ENCODE results near the gene MSRB3. TPM values are rescaled to one million over a fixed set of nuclear protein-coding genes. Genes with fewer than 3 reads are reported as not detected.

MSRB3 gene
- total and polyA plus RNA-seq, 9 donors = 32.0 to 46.4 (median 41.0) TPM

- DNase-seq = peak; percentile 93
- no peaks in the 10 kb centered on the region for H3K27me3 ChIP-seq (ENCODE audit: control insufficient read depth, insufficient read depth, low read length)
- H3K9me3 ChIP-seq (replicated peaks; ENCODE audit: control insufficient read depth, low read depth, low read length) = no peaks in the 10 kb centered on the region
- H3K27ac ChIP-seq (ENCODE audit: low read length) = peak overlapping the region; percentile 63
- H3K36me3 ChIP-seq (ENCODE audit: control insufficient read depth, insufficient read depth, low read length) = peaks cover 7% of the 10 kb centered on the region
- H3K4me1 ChIP-seq (ENCODE audit: control insufficient read depth, insufficient read depth, low read length) = peaks cover 7% of the 10 kb centered on the region
- H3K4me3 ChIP-seq (ENCODE audit: low read length) = no peak overlapping the region
Measured at GRCh38 chr12:65334521-65334920, 56.0 kb downstream of the MSRB3 start.

- H3K9me3 ChIP-seq (replicated peaks; ENCODE audit: control insufficient read depth, low read depth, low read length) = no peaks in the 10 kb centered on the region
- H3K4me1 ChIP-seq (ENCODE audit: control insufficient read depth, insufficient read depth, low read length) = peaks cover 7% of the 10 kb centered on the region
- H3K36me3 ChIP-seq (ENCODE audit: control insufficient read depth, insufficient read depth, low read length) = peaks cover 7% of the 10 kb centered on the region
- peak overlapping the region; percentile 74 for H3K27ac ChIP-seq (ENCODE audit: low read length)
- WGBS (ENCODE audit: insufficient coverage) = no CpG with 5 or more reads among the region's 5 CpGs
- no peaks in the 10 kb centered on the region for H3K27me3 ChIP-seq (ENCODE audit: control insufficient read depth, insufficient read depth, low read length)
- no peak overlapping the region for H3K4me3 ChIP-seq (ENCODE audit: low read length)
- peak; percentile 93 for DNase-seq
Measured at GRCh38 chr12:65335021-65335714, 56.7 kb downstream of the MSRB3 start.

- WGBS (ENCODE audit: insufficient coverage) = no CpG with 5 or more reads among the region's 1 CpG
- Histone ChIP-seq H3K27me3 (ENCODE audit: control insufficient read depth, insufficient read depth, low read length) (no peaks in the 10 kb centered on the region), H3K36me3 (ENCODE audit: control insufficient read depth, insufficient read depth, low read length) (peaks cover 7% of the 10 kb centered on the region), H3K4me1 (ENCODE audit: control insufficient read depth, insufficient read depth, low read length) (peaks cover 5% of the 10 kb centered on the region), H3K9me3 (replicated peaks; ENCODE audit: control insufficient read depth, low read depth, low read length) (no peaks in the 10 kb centered on the region), H3K27ac (ENCODE audit: low read length) (peak overlapping the region; percentile 74), H3K4me3 (ENCODE audit: low read length) (no peak overlapping the region)
- peak; percentile 74 for DNase-seq
Measured at GRCh38 chr12:65335981-65336380, 57.5 kb downstream of the MSRB3 start.

- H3K36me3 ChIP-seq (ENCODE audit: control insufficient read depth, insufficient read depth, low read length) = no peaks in the 10 kb centered on the region
- H3K4me1 ChIP-seq (ENCODE audit: control insufficient read depth, insufficient read depth, low read length) = peaks cover 5% of the 10 kb centered on the region
- no peak overlapping the region for H3K4me3 ChIP-seq (ENCODE audit: low read length)
- H3K9me3 ChIP-seq (replicated peaks; ENCODE audit: control insufficient read depth, low read depth, low read length) = no peaks in the 10 kb centered on the region
- no CpG with 5 or more reads among the region's 1 CpG for WGBS (ENCODE audit: insufficient coverage)
- H3K27me3 ChIP-seq (ENCODE audit: control insufficient read depth, insufficient read depth, low read length) = no peaks in the 10 kb centered on the region
- no peak for DNase-seq
- H3K27ac ChIP-seq (ENCODE audit: low read length) = no peak overlapping the region
Measured at GRCh38 chr12:65339161-65339560, 60.7 kb downstream of the MSRB3 start.

GRCh38 chr12:65343230-65343629 lies 64.7 kb downstream of the MSRB3 start:
- Histone ChIP-seq H3K27me3 (ENCODE audit: control insufficient read depth, insufficient read depth, low read length) (no peaks in the 10 kb centered on the region), H3K4me3 (ENCODE audit: low read length) (no peak overlapping the region), H3K27ac (ENCODE audit: low read length) (no peak overlapping the region), H3K9me3 (replicated peaks; ENCODE audit: control insufficient read depth, low read depth, low read length) (peaks cover 2% of the 10 kb centered on the region), H3K4me1 (ENCODE audit: control insufficient read depth, insufficient read depth, low read length) (no peaks in the 10 kb centered on the region), H3K36me3 (ENCODE audit: control insufficient read depth, insufficient read depth, low read length) (no peaks in the 10 kb centered on the region)
- WGBS (ENCODE audit: insufficient coverage) = no CpG with 5 or more reads among the region's 3 CpGs
- no peak for DNase-seq

- Histone ChIP-seq H3K27me3 (ENCODE audit: control insufficient read depth, insufficient read depth, low read length) (no peaks in the 10 kb centered on the region), H3K4me3 (ENCODE audit: low read length) (no peak overlapping the region), H3K9me3 (replicated peaks; ENCODE audit: control insufficient read depth, low read depth, low read length) (peaks cover 2% of the 10 kb centered on the region), H3K4me1 (ENCODE audit: control insufficient read depth, insufficient read depth, low read length) (no peaks in the 10 kb centered on the region), H3K27ac (ENCODE audit: low read length) (no peak overlapping the region), H3K36me3 (ENCODE audit: control insufficient read depth, insufficient read depth, low read length) (no peaks in the 10 kb centered on the region)
- no peak for DNase-seq
- WGBS (ENCODE audit: insufficient coverage) = no CpG with 5 or more reads among the region's 1 CpG
Measured at GRCh38 chr12:65343801-65344200, 65.3 kb downstream of the MSRB3 start.

- no CpG with 5 or more reads among the region's 3 CpGs for WGBS (ENCODE audit: insufficient coverage)
- no peak for DNase-seq
- H3K4me3 ChIP-seq (ENCODE audit: low read length) = no peak overlapping the region
- no peaks in the 10 kb centered on the region for H3K27me3 ChIP-seq (ENCODE audit: control insufficient read depth, insufficient read depth, low read length)
- no peaks in the 10 kb centered on the region for H3K36me3 ChIP-seq (ENCODE audit: control insufficient read depth, insufficient read depth, low read length)
- H3K9me3 ChIP-seq (replicated peaks; ENCODE audit: control insufficient read depth, low read depth, low read length) = no peaks in the 10 kb centered on the region
- H3K4me1 ChIP-seq (ENCODE audit: control insufficient read depth, insufficient read depth, low read length) = no peaks in the 10 kb centered on the region
- H3K27ac ChIP-seq (ENCODE audit: low read length) = no peak overlapping the region
Measured at GRCh38 chr12:65355461-65355860, 77.0 kb downstream of the MSRB3 start.

GRCh38 chr12:65362234-65363031 lies 84.0 kb downstream of the MSRB3 start:
- no peaks in the 10 kb centered on the region for H3K4me1 ChIP-seq (ENCODE audit: control insufficient read depth, insufficient read depth, low read length)
- H3K9me3 ChIP-seq (replicated peaks; ENCODE audit: control insufficient read depth, low read depth, low read length) = no peaks in the 10 kb centered on the region
- H3K36me3 ChIP-seq (ENCODE audit: control insufficient read depth, insufficient read depth, low read length) = no peaks in the 10 kb centered on the region
- H3K4me3 ChIP-seq (ENCODE audit: low read length) = no peak overlapping the region
- no peak overlapping the region for H3K27ac ChIP-seq (ENCODE audit: low read length)
- 28% methylated on average over 2 of the region's 4 CpGs for WGBS (ENCODE audit: insufficient coverage)
- peak; percentile 5 for DNase-seq
- no peaks in the 10 kb centered on the region for H3K27me3 ChIP-seq (ENCODE audit: control insufficient read depth, insufficient read depth, low read length)

GRCh38 chr12:65364046-65364445 lies 85.6 kb downstream of the MSRB3 start:
- Histone ChIP-seq H3K4me3 (ENCODE audit: low read length) (no peak overlapping the region), H3K36me3 (ENCODE audit: control insufficient read depth, insufficient read depth, low read length) (no peaks in the 10 kb centered on the region), H3K9me3 (replicated peaks; ENCODE audit: control insufficient read depth, low read depth, low read length) (no peaks in the 10 kb centered on the region), H3K27ac (ENCODE audit: low read length) (no peak overlapping the region), H3K4me1 (ENCODE audit: control insufficient read depth, insufficient read depth, low read length) (no peaks in the 10 kb centered on the region), H3K27me3 (ENCODE audit: control insufficient read depth, insufficient read depth, low read length) (no peaks in the 10 kb centered on the region)
- WGBS (ENCODE audit: insufficient coverage) = no CpG with 5 or more reads among the region's 1 CpG
- DNase-seq = no peak

- Histone ChIP-seq H3K36me3 (ENCODE audit: control insufficient read depth, insufficient read depth, low read length) (no peaks in the 10 kb centered on the region), H3K4me1 (ENCODE audit: control insufficient read depth, insufficient read depth, low read length) (no peaks in the 10 kb centered on the region), H3K4me3 (ENCODE audit: low read length) (no peak overlapping the region), H3K27ac (ENCODE audit: low read length) (no peak overlapping the region), H3K27me3 (ENCODE audit: control insufficient read depth, insufficient read depth, low read length) (no peaks in the 10 kb centered on the region), H3K9me3 (replicated peaks; ENCODE audit: control insufficient read depth, low read depth, low read length) (no peaks in the 10 kb centered on the region)
- no peak for DNase-seq
Measured at GRCh38 chr12:65367396-65367795, 88.9 kb downstream of the MSRB3 start.

Measured in muscle of leg (tissue), 11 donors.